NCI-H774 (cell line): ENCODE data around the gene ZNF276.
"Not testable (repeated sequence)": the region's sequence is repeated elsewhere in the genome, so short reads cannot be mapped to it uniquely, and the experiment has no call there.

Experiments
- DNase-seq: peaks from one replicate; lab custom pipeline; 2025; lab: John Stamatoyannopoulos, UW

The ZNF276 gene, protein sequence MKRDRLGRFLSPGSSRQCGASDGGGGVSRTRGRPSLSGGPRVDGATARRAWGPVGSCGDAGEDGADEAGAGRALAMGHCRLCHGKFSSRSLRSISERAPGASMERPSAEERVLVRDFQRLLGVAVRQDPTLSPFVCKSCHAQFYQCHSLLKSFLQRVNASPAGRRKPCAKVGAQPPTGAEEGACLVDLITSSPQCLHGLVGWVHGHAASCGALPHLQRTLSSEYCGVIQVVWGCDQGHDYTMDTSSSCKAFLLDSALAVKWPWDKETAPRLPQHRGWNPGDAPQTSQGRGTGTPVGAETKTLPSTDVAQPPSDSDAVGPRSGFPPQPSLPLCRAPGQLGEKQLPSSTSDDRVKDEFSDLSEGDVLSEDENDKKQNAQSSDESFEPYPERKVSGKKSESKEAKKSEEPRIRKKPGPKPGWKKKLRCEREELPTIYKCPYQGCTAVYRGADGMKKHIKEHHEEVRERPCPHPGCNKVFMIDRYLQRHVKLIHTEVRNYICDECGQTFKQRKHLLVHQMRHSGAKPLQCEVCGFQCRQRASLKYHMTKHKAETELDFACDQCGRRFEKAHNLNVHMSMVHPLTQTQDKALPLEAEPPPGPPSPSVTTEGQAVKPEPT

DNA sequence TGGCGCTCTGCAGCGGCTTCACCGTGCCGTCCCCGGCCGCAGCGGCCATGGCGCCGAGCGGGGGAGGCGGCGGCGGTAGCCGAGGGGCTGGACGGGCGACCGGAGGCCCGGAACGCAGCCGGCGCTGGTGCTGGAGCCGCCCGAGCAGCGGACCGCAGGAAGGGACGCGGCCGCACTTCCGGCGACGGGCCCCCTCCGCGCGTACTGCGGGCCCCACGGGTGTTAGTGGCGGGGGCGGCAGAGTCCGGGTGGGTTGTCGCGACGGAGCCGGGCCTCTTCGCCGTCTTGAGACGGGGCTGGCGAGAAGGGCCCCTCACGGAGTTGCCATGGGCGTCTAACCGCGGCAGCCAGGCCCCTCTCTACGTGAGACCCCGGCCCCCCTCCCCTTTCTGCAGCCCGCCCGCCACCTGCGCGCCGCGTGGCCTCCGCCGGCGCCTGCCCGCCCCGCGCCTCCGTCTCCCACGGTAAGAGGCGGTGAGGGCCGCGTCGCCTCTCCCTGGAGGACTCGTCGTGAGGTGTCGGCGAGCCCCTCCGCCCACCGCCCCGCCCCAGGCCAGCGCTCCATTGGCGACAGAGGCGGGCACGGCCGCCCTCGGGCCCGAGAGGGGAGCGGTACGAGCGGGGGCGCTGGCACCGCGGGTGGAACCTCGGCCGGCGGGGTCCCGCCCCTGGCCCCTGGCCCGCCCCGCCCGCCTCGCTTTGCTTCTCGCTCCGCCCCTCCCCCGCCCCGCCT, at the start of gene ZNF276, which contains the start of gene VPS9D1:
Gene ZNF276, plus strand, starts transcription at position 725 of the 733 bp plus-strand sequence. CDS start 104 bp downstream, outside the sequence.
Gene VPS9D1, minus strand, starts transcription at position 86 of the 733 bp plus-strand sequence. Its CDS starts 37 bp downstream, at position 49.
- DNase-seq: peak; percentile 41

DNA sequence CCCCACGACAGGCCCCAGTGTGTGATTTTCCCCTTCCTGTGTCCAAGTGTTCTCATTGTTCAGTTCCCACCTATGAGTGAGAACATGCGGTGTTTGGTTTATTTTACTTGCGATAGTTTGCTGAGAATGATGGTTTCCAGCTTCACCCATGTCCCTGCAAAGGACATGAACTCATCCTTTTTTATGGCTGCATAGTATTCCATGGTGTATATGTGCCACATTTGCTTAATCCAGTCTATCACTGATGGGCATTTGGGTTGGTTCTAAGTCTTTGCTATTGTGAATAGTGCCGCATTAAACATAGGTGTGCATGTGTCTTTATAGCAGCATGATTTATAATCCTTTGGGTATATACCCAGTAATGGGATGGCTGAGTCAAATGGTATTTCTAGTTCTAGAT, 49.8 kb upstream of the ZNF276 start:
- DNase-seq: not testable (repeated sequence)

DNA sequence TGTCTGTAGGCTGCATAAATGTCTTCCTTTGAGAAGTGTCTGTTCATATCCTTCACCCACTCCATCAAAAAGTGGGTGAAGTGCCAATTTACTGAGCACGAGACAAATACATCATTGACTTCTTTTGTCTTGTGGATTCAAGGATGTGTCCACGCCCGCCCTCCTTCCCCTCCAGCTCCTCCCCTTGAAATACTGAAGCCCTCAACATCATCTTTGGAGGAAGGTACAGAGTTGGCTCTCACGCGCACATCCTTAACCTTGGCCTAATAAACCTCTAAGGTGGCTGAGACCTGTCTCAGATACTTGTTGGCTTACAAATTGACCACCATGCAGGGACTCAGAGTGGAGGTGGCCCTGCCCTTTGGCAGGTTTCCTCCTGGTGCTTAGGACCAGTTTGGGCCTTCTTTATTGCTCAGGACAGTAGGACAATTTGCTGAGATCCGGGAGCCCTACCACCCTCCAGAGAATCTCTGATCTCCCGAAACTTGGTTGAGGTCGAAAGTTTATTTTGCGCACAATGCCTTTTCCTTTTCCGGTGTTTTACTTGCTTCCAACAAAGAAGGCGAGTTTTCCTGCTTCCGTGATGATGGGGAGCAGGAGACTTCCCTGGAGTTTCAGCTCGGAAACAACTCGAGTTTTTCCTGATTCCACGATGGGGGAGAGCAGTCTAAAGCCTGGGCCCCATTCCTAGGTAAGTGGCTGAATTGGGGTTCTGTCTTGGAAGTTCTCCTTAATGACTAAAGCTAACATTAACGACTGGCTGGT, 49.0 kb upstream of the ZNF276 start:
- no peak for DNase-seq

DNA sequence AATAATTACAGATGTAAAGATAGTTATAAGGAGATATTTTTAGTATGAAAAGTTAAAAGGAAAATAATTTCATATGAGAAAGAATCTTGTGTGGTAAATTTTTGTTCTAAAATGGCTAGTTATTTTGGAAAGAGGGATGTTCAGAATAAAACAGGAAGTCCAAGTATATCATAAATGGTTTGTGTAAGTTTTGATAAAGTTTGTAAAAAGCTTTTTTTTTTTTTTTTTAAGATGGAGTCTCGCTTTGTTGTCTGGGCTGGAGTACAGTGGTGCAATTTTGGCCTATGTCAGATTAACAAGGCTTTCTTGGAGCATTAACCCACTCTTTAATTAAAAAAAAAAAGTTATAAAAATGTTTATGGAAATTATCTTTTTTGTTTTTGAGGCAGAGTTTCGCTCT, 43.1 kb upstream of the ZNF276 start:
- DNase-seq: no peak

DNA sequence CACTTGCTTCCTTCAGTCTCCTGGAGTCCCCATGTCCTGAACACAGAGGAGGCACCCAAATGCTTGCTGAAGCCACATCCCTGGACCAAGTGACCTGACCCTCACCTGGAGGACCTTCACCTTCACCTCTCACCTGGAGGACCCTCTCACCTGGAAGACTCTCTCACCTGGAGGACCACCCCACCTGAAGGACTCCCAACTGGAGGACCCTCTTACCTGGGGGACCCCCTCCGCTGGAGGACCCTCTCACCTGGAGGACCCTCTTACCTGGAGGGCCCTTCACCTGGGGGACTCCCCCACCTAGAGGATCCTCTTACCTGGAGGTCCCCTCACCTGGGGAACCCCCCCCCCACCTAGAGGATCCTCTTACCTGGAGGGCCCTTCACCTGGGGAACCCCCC, 35.4 kb upstream of the ZNF276 start:
- no peak for DNase-seq

DNA sequence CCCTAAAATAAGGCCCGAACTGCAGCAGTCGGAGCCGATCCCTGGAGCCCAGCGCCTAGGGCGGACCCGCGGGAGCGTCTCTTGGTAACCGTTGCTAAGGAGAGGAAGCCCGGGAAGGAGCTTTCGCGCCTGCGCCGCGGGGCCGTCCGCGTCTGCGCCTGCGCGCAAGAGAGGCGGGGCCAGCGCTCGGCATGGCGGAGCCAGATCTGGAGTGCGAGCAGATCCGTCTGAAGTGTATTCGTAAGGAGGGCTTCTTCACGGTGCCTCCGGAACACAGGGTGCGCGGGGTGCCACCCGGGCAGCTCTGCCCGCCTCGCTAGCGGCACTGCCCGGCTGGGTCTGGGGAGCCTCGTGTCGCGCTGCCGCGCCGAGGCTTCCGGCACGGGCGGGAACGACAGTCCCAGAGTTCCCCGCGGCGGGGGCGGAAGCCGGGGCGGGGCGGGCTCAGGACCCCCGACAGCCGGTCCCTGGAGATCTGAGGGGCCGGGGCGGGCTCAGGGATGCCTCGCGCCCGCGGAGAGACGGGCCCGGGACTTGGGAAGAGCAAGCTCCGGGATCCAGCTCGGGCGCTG, 34.7 kb upstream of the ZNF276 start, which contains the start of gene CDK10:
Gene CDK10, plus strand, starts transcription at position 170 of the 572 bp plus-strand sequence. Its CDS starts 22 bp downstream, at position 192.
- DNase-seq: peak; percentile 67

DNA sequence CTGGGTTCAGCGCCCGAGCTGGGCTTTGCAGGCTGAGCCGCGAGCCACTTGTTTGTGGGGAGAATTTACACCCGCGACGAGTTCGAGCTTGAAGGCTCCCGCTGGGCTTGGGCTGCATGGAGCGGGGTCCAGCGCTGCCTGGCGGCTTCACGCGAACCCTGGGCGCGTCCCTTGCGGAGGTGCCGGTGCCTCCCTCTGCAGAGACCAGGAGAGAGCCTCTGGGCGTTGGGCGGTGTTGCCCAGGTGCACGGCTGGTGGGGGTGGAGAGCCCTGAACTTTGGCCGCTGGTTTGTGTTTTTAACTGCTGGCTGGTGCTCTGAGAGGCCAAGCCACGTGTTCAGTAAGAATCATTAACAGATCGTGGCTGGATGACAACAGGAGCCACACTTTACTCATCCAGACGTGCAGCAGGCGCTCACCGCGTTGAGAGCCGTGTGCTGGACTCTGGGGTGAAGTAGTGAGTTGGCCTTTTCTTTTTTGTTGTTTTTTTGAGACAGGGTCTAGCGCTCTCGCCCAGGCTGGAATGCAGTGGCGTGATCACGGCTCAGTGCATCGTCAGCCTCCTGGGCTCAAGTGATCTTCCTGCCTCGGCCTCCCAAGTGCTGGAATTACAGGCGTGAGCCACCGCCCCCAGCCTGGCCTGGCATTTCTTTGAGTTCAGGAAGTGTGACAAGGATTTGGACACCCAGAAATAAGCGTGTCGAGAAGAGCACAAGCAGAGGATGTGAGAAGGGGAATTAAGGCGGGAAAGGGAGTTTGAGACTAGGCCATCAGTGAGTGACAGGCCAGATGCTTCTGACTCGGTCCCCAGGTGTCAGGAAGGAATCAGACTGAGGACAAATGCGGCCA, 34.0 kb upstream of the ZNF276 start:
- peak; percentile 0 for DNase-seq

DNA sequence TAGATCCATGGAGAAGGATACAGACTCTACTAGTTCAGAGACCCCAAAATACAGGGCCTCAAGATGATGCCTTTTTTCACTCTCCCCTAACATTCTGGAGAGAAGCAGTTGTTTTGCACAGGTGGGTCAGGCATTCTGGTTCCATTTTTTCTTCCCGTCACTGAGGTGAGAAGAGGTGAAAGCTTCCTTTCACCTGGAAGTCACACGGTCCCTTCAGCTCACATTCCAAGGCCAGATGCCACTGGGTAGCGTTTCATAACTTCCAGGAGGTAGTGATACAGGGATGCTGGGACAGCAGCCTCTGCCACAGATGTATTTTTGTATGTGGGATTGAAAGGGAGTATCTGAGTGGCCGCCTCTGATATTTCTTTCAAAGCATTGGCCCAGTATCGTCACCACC, 32.9 kb upstream of the ZNF276 start:
- no peak for DNase-seq

DNA sequence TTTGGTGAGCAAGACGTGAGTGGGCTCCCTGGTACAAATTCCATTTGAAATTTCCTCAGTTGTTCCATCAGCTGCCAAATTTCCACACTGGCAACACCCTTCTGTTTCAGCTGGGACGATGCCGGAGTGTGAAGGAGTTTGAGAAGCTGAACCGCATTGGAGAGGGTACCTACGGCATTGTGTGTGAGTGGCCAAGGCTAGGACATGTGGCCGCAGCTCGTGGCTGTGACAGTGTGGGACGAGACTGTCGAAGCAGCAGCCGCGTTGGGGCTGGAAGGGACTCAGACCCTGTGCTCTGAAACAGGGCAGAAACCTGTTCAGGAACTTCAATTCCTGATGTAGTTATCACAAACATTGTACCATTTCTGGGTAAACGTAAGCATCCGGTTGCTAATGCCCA, 32.2 kb upstream of the ZNF276 start:
- DNase-seq: no peak

DNA sequence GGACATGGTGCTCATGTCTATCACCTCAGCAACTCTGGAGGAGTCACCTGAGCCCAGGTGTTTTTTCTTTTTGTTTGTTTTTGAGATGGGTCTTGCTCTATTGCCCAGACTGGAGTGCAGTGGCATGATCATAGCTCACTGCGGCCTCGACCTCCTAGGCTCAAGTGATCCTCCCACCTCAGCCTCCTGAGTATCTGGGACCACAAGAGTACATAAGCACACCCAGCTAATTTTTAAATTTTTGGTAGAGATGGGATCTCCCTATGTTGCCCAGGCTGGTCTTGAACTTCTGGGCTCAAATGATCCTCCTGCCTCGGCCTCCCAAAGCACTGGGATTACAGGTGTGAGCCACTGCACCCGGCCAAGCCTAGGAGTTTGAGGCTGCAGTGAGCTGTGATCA, 31.7 kb upstream of the ZNF276 start:
- DNase-seq: not testable (repeated sequence)

DNA sequence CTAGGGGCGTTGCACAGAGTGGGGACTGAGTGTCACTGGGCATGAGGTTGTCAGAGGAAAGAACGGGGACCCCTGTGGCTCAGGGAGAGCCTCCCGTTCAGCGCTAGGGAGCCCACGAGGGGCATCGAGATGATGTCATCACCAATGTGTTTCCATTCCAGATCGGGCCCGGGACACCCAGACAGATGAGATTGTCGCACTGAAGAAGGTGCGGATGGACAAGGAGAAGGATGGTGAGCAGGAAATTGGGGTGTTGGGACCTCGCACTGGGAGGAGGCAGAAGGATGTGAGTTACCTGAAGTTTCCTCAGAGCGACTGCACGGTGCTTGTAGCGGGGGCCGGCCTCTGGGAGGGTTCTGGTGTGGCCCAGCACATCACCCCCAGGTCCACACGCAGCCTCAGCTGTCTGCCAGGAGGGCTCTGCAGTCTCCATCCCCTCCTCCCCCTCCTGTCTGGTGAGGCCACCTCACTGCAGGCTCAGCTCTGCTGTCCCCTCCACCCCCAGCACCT, 30.9 kb upstream of the ZNF276 start:
- DNase-seq: no peak

DNA sequence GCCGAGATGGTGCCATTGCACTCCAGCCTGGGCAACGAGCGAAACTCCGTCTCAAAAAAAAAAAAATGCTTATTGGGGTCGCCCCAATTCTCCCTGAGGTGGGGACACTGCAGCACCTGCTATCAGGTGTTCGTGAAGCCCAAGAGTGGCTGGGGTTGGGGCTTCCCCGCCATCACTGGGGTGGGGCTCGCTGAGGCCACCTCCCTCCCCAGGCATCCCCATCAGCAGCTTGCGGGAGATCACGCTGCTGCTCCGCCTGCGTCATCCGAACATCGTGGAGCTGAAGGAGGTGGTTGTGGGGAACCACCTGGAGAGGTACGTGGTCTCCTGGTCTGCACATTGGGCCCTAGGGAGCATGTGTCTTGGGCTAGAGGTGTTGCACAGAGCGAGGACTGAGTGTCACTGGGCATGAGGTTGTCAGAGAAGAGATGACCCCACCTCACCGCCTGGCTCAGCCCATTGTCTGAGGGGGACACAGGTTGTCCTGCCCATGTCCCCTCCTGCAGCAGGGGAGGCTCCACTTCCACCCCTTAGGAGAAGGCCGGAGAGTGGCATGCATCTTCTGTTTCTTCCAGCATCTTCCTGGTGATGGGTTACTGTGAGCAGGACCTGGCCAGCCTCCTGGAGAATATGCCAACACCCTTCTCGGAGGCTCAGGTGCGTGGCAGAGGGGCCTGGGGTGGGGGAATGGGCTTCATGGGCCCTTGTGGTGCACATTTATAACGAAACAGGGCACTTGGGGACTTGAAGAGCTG, 29.9 kb upstream of the ZNF276 start:
- DNase-seq: no peak

DNA sequence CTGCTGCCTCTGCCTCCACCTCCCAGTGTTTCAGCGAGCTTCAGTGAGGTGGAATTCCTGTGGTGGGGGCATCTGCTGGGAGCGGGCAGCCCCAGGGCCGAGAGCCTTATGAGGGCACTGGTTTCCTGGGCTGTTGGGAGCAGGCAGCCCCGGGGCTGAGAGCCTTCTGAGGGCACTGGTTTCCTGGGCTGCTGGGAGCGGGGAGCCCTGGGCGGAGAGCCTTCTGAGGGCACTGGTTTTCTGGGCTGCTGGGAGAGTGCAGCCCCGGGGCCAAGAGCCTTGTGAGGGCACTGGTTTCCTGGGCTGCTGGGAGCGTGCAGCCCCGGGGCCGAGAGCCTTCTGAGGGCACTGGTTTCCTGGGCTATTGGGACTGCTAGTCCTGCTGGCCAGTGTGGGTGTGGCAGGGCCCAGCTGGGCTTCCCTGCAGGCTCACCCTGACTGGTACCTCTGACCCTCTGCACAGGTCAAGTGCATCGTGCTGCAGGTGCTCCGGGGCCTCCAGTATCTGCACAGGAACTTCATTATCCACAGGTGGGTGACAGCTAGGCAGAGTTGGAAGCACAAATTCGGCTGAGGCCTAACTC, 29.3 kb upstream of the ZNF276 start:
- no peak for DNase-seq

DNA sequence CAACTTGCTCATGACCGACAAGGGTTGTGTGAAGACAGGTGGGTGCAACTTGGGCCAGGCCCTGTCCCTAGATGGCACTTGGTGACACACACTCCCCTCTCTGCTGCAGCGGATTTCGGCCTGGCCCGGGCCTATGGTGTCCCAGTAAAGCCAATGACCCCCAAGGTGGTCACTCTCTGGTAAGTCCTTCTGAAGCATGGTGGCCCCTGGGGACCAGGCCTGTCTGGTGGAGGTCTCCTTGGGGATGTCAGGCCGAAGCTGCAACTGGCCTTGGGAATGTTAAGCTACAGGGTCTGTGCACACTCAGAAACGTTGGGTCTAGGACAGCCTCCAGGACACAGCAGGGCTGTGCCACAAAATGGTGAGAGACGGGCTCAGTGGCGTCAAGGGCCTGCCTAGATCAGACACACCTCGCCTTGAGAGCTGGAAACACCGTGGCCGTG, 28.0 kb upstream of the ZNF276 start:
- DNase-seq: no peak

DNA sequence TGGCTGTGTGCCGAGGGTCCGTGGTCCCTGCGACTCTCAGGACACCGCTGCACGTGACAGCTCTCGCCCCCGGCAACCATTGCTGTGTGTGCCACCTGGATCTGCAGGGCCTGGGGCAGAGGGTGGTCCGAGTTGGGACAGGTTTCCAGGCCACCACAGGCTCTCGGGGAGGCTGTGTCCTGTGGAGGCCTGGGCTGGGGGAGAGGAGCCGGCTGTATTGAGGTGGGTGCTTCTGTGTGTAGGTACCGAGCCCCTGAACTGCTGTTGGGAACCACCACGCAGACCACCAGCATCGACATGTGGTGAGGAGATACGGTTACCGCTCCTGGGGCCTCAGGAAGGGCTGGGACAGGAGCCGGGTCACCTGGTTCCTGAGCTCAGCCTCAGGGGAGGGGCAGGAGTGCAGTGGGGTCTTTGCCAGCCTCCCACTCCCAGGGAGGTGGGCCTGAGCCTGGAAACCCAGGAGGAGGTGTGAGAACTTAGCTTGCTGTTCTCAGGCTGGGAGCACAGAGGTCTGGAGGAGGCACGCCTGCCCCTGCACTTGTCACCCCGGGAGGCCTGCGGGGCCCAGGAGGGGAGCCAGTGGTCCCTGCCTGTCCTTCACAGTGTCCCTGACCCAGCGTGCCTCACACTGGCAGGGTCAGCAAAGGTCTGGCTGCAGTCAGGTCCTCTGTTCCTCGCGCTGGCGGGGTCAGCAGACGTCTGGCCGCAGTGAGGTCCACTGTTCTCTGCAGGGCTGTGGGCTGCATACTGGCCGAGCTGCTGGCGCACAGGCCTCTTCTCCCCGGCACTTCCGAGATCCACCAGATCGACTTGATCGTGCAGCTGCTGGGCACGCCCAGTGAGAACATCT, 27.2 kb upstream of the ZNF276 start:
- DNase-seq: no peak

DNA sequence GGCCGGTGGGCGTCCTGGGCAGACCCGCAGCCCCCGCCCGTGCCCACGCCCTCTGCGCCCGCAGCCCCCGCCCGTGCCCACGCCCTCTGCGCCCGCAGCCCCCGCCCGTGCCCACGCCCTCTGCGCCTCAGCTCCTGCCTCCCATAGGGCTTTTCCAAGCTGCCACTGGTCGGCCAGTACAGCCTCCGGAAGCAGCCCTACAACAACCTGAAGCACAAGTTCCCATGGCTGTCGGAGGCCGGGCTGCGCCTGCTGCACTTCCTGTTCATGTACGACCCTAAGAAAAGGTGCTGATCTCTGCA, 26.6 kb upstream of the ZNF276 start:
- DNase-seq: not testable (repeated sequence)

DNA sequence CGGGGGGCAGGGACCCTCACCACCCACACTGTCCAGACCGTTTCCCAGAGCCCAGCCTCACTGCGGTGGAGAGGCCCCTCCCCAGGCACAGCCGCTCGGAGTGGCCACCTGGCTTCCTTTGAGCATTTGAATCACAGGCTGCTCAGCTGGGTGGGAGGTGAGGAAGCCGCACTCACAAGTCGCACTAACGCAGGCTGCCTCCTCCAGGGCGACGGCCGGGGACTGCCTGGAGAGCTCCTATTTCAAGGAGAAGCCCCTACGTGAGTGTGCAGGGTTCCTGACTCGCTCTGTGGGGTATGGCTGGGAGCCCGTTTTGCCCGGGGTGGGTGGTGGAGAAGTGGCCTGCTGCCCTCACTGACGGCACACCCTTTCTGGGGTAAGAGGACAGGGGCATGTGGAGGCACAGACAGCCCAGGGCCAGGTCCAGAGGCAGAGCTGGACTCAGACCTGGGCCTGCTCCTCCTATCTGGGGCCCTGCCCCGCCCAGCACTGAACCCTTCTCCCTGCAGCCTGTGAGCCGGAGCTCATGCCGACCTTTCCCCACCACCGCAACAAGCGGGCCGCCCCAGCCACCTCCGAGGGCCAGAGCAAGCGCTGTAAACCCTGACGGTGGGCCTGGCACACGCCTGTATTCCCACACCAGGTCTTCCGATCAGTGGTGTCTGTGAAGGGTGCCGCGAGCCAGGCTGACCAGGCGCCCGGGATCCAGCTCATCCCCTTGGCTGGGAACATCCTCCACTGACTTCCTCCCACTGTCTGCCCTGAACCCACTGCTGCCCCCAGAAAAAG, 26.1 kb upstream of the ZNF276 start:
- no peak for DNase-seq
